Left kidney (tissue), 8 donors: ENCODE data around the gene APP. TPM values are rescaled to one million over a fixed set of nuclear protein-coding genes. Genes with fewer than 3 reads are reported as not detected.
A peak's percentile ranks its signal among the peaks of the same experiment; 100 is the strongest.

ENCODE experiments used
- DNase-seq: peaks from one replicate; pipeline ENCODE4 v3.0.0-alpha.2; 2013
- long read RNA-seq, 8 donors: transcript quantifications; one replicate each; lab custom pipeline, GENCODE V29; 2026
- polyA plus RNA-seq: library from polyadenylated mRNA; unstranded; fragments of 120-200 nt; gene quantifications from one replicate; pipeline ENCODE4 v1.2.1, GENCODE V29; 2013; ENCODE audit not compliant: insufficient read length

Gene APP
- 818 TPM for polyA plus RNA-seq
- long read RNA-seq, donor 1, transcript APP-204 (17 exons, 3,543 nt) = minor isoform, 79 of 429 reads
- long read RNA-seq, donor 1, transcript APP-213 (3 exons, 816 nt) = minor isoform, 5 of 429 reads
- long read RNA-seq, donor 1, transcript APP-202 (16 exons, 3,355 nt) = minor isoform, 13 of 429 reads
- long read RNA-seq, donor 1, transcript APP-201 (18 exons, 3,467 nt) = major isoform, 82 of 429 reads
- long read RNA-seq, donor 1, partial matches to known transcripts = 242 of 429 reads
- long read RNA-seq, donor 1, other reads (novel, unspliced or antisense) = 5 of 429 reads
- long read RNA-seq, donor 2, transcript APP-204 (17 exons, 3,543 nt) = major isoform, 92 of 242 reads
- long read RNA-seq, donor 2, transcript APP-213 (3 exons, 816 nt) = minor isoform, 6 of 242 reads
- long read RNA-seq, donor 2, transcript APP-202 (16 exons, 3,355 nt) = minor isoform, 12 of 242 reads
- long read RNA-seq, donor 2, transcript APP-201 (18 exons, 3,467 nt) = minor isoform, 59 of 242 reads
- long read RNA-seq, donor 2, partial matches to known transcripts = 69 of 242 reads
- long read RNA-seq, donor 2, other reads (novel, unspliced or antisense) = 0 of 242 reads
- long read RNA-seq, donor 3, transcript APP-204 (17 exons, 3,543 nt) = major isoform, 52 of 167 reads
- long read RNA-seq, donor 3, transcript APP-201 (18 exons, 3,467 nt) = minor isoform, 39 of 167 reads
- long read RNA-seq, donor 3, transcript APP-202 (16 exons, 3,355 nt) = minor isoform, 6 of 167 reads
- long read RNA-seq, donor 3, partial matches to known transcripts = 66 of 167 reads
- long read RNA-seq, donor 3, other reads (novel, unspliced or antisense) = 0 of 167 reads
- long read RNA-seq, donor 4, partial matches to known transcripts = 7 of 13 reads
- long read RNA-seq, donor 4, other reads (novel, unspliced or antisense) = 0 of 13 reads
- long read RNA-seq, donor 5, transcript APP-204 (17 exons, 3,543 nt) = major isoform, 93 of 271 reads
- long read RNA-seq, donor 5, transcript APP-202 (16 exons, 3,355 nt) = minor isoform, 13 of 271 reads
- long read RNA-seq, donor 5, transcript APP-213 (3 exons, 816 nt) = minor isoform, 6 of 271 reads
- long read RNA-seq, donor 5, transcript APP-201 (18 exons, 3,467 nt) = minor isoform, 85 of 271 reads
- long read RNA-seq, donor 5, partial matches to known transcripts = 66 of 271 reads
- long read RNA-seq, donor 5, other reads (novel, unspliced or antisense) = 5 of 271 reads
- long read RNA-seq, donor 6, transcript APP-202 (16 exons, 3,355 nt) = minor isoform, 6 of 243 reads
- long read RNA-seq, donor 6, transcript APP-201 (18 exons, 3,467 nt) = minor isoform, 46 of 243 reads
- long read RNA-seq, donor 6, transcript APP-213 (3 exons, 816 nt) = minor isoform, 8 of 243 reads
- long read RNA-seq, donor 6, transcript APP-204 (17 exons, 3,543 nt) = major isoform, 54 of 243 reads
- long read RNA-seq, donor 6, partial matches to known transcripts = 126 of 243 reads
- long read RNA-seq, donor 6, other reads (novel, unspliced or antisense) = 0 of 243 reads
- long read RNA-seq, donor 7, transcript APP-201 (18 exons, 3,467 nt) = minor isoform, 92 of 841 reads
- long read RNA-seq, donor 7, transcript APP-204 (17 exons, 3,543 nt) = major isoform, 134 of 841 reads
- long read RNA-seq, donor 7, transcript APP-213 (3 exons, 816 nt) = minor isoform, 11 of 841 reads
- long read RNA-seq, donor 7, transcript APP-202 (16 exons, 3,355 nt) = minor isoform, 18 of 841 reads
- long read RNA-seq, donor 7, partial matches to known transcripts = 576 of 841 reads
- long read RNA-seq, donor 7, other reads (novel, unspliced or antisense) = 9 of 841 reads
- long read RNA-seq, donor 8, transcript APP-213 (3 exons, 816 nt) = minor isoform, 6 of 93 reads
- long read RNA-seq, donor 8, transcript APP-202 (16 exons, 3,355 nt) = minor isoform, 7 of 93 reads
- long read RNA-seq, donor 8, transcript APP-201 (18 exons, 3,467 nt) = minor isoform, 26 of 93 reads
- long read RNA-seq, donor 8, transcript APP-204 (17 exons, 3,543 nt) = major isoform, 31 of 93 reads
- long read RNA-seq, donor 8, partial matches to known transcripts = 22 of 93 reads
- long read RNA-seq, donor 8, other reads (novel, unspliced or antisense) = 0 of 93 reads

GRCh38 chr21:26170471-26171257, at the start of gene APP:
APP (minus strand) TSS chr21:26170770; CDS start chr21:26170620, 150 bp downstream.
- peak; percentile 82 for DNase-seq

DNA sequence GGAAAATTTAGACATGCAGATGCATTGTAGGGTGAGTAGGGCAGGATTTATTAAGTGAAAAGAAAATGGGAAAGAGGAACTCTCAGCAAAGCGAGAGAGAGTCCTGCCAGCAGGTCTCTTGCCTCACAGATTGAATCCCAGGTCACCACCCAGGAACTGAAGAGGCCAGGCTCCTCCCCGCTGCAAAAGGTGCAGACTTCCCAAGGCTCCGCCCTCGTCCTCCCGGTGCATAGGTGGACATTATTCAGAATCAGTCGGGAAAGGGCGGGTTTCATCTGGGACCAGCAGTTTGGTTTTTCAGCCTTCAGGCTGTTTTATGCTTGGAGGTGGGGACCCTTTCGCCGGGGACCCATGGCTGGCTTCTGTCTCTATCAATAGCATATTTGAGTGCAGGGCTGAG, 41.6 kb upstream of the APP start:
- no peak for DNase-seq

- no peak for DNase-seq
Measured at GRCh38 chr21:26210614-26211013, 40.0 kb upstream of the APP start.

DNA sequence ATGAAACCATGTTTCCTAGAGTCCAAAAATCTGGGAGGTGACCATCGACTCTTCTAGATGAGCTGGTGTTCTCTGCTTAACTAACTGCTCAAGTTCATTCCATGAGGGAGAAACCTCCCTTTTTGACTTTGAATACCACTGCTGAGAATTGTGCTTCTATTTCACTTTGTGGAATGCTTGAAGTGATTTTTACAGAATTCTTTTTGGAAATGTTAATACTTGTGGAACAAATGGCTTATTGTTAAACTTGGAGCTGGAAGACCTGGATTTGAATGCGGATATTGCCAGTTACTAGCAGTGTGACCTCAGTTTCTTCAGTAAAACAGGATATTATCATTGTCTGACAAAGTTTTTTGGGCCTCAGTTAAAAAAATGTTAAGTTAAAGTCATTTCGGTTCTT, 36.5 kb upstream of the APP start:
- no peak for DNase-seq

DNA sequence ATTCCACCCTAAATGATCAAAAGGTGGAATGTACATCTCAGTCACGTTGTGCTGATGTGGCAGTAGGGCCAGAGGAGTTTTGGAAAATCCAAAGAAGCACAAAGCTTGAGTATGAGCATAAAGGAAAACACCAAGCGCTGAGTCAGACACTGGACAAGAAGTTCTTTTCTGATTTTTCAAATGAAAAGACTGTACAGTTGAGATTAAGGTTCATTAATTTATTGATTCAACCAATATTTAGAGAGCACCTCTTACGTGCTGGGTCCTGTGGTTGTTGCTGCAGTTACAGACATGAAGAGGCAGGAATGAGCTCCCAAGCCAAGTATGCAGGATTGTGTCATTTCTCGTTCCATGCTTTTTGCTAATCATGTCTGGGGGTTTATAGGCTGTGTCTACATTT, 28.9 kb upstream of the APP start:
- no peak for DNase-seq

DNA sequence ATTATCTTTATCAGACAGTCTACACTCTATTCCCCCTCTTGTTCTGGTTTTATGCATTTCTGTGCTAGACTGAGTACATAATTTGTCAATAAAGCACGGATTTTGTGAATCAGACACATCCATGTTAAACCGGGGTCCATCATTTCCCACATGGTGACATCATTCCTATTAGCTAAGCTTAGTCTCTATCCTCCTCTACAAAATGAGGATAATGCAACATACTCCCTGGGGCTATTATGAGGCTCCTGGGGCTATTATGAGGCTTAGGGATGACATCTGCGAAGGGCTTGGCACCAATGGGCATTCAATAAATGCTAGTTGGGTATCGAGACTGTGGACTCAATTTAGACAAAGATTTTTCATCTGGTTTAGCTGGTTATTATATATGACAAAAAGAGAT, 25.1 kb upstream of the APP start:
- no peak for DNase-seq

GRCh38 chr21:26194811-26195251, 24.3 kb upstream of the APP start:
- peak; percentile 4 for DNase-seq

DNA sequence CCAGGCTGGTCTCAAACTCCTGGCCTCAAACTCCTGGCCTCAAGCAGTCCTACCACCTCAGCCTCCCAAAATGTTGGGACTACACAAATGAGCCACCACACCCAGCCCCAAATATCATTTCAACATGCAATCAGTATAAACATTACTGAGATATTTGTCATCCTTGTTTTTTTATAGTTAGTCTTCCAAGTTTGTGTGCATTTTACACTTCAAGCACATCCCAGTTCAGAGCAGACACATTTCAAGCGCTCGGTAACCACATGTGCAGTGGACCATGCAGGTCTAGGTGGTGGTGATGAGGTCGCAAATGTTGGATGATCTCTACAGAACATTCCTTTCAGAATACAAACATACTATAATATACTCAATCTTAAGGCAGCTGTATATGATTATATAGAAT, 23.8 kb upstream of the APP start:
- DNase-seq = peak; percentile 1

DNA sequence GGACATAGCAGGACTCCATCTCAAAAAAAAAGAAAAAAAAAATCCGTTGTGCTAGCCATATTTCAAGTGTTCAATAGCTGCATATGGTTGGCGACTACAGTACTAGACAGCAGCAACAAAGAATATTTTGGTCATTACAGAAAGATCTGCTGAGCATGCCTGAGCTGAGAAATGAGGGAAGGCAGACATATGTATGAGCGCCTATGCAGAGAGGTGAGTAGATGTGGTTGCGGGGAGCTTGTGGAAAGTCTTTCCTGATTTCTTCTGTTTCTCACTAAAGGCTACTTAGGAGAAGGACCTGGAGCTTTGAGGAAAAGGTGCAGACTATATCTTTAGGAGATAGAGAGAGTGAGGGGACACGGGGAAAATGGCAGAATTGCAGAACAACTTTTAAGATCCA, 21.0 kb upstream of the APP start:
- no peak for DNase-seq

DNA sequence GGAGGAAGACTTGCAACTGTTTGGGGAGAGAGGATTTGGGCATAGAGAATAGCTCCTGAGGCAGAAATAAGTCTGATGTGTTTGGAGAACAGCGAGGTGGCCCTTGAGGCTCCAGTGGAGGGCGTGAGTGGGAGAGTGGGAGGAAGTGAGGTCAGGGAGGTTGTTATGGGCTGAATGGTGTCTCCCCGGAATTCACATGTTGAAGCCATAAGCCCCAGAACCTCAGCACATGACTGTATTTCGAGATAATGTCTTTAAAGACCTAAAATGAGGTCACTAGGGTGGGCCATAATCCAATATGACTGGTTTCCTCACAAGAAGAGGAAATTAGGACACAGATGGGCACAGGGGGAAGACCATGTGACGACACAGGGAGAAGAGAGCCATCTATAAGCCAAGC, 17.9 kb upstream of the APP start:
- DNase-seq = no peak

DNA sequence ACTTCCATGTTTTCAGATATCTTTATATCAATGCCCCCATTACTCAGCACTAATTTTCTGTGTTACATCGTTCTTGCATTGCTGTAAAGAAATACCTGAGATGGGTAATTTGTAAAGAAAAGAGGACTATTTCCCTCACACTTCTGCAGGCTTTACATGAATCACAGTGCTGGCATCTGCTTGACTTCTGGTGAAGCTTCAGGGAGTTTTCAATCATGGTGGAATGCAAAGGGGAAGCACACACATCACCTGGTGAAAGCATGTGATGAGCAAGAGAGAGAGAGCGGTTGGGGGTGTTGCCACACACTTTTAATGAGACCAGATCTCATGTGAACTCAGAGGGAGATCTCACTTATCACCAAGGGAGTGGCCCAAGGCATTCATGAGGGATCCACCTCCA, 14.9 kb upstream of the APP start:
- no peak for DNase-seq

- DNase-seq = no peak
Measured at GRCh38 chr21:26185021-26185420, 14.5 kb upstream of the APP start.

DNA sequence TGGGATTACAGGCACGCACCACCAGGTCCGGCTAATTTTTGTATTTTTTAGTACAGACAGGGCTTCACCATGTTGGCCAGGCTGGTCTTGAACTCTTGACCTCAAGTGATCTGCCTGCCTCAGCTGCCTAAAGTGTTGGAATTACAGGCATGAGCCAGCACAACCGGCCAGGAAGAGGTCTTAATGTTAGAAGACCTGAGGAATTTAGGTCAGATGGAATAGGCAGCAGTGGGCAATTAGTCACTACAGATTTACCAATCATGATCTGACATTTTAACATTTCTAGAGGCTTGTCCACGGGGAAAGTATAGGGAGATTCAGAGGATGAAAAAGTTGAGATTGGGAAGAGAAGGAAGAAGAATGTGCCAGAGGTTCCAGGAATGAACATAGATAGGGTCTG, 8.9 kb upstream of the APP start:
- no peak for DNase-seq

DNA sequence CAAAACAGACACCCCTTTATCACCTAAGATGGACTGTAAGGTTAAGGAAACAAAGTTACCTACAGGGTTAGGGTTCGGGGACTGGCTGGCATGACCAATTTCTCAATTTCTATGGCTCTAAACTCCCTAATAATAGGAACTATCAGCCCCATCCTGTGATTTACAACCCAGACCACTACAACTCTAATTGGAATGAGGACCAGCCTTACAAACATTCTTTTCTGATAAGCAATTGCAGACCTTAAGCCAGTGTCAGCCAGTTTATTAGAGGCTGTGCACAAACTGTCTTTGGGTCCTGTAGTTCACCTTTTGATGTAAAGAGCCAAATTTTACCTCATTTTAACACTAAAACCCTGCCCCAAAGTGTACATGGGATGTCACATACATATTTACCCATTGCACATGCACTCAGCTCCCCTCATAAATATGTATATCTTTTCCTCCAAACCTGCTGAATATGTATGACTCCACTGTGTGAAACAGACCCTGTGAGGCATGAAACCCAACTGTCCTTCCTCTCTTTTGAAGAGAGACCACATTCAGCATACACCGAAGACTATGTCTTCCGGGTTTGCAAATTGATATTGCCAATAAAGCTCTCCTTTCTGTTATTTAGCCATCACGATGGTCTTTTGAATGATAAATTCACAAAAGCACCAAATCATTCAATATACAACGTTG, 7.3 kb upstream of the APP start:
- no peak for DNase-seq

- no peak for DNase-seq
Measured at GRCh38 chr21:26177187-26177586, 6.6 kb upstream of the APP start.

DNA sequence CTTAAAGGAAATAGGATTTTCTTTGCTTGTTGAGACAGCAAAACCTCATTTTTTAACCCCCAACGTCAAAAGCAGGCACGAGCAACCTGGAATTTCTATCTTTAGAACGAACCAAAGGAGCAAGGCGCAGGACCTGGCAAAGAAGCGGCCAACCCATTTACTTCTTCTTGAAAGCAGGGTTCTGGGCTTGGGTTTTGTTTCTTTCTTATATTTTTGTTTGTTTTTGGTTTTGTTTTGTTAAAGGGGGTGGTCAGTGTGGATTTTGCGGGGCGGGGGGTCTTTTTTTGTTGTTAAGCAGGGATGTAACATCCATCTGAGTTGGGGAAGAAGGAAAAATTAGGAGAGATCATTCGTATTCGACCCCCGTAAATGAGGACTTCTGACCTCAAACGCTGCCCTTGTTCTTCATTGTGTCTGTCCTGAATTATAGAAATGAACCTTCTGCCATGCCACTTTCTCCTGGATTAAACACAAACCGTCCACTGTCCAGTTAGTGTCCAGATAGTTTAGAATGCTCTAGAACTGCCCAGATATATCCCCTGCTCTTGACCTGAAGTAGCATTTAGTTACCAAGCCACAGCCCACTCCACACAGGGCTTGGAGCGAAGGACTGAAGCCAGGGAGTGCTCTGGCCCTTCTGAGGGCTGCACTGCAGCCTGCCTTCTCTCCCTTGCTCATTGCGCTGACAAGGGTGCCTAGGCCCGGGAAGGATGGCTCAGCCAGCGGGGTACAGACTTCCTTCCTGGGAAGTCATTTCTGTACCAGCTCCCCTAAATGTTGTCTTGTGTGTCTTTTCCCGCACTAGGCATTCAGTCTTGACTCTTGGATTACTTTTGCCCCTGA, 909 bp upstream of the APP start:
- DNase-seq = no peak

- peak; percentile 67 for DNase-seq
Measured at GRCh38 chr21:26169611-26170470, 729 bp downstream of the APP start.
